Measurements from ENCODE around the gene MDK. TPM values are rescaled to one million over a fixed set of nuclear protein-coding genes. Genes with fewer than 3 reads are reported as not detected.

Gene MDK
- total and polyA plus RNA-seq, 4 donors: 2.3 to 41.8 (median 13.5) TPM

GRCh38 chr11:46390331-46391171 lies 9.1 kb downstream of the MDK start:
- 12% methylated on average over 49 of the region's 49 CpGs for WGBS
- no peak overlapping the region for H3K27ac ChIP-seq (ENCODE audit: low read depth in 1 of 2, low read length in 2 of 2)
- H3K4me1 ChIP-seq (ENCODE audit: control insufficient read depth in 4 of 4, insufficient read depth in 4 of 4, low read length in 3 of 4): peaks cover 20 to 37% (median 26%) of the 10 kb centered on the region in 4 donors
- DNase-seq (ENCODE audit: low spot score): no peak
- peak overlapping the region in 1 of 3 donors; percentile 54 for H3K4me3 ChIP-seq (ENCODE audit: low read depth in 1 of 3, low read length in 3 of 3)
- peaks cover 0 to 16% (median 8%) of the 10 kb centered on the region in 4 donors for H3K27me3 ChIP-seq (ENCODE audit: control insufficient read depth in 4 of 4, insufficient read depth in 4 of 4, low read length in 3 of 4)
- H3K36me3 ChIP-seq (ENCODE audit: control insufficient read depth in 4 of 4, insufficient read depth in 3 of 4, low read depth in 1 of 4, low read length in 3 of 4): no peaks in the 10 kb centered on the region
- H3K9me3 ChIP-seq (ENCODE audit: control insufficient read depth in 4 of 4, low read length in 3 of 4): no peaks in the 10 kb centered on the region
- TF ChIP-seq SP1 (IDR thresholded peaks at IDR 0.05) (no peak), JUND (IDR thresholded peaks at IDR 0.05) (no peak), NR2F2 (IDR thresholded peaks at IDR 0.05) (no peak), YY1 (IDR thresholded peaks at IDR 0.05) (no peak), RXRA (IDR thresholded peaks at IDR 0.05) (no peak), GABPA (IDR thresholded peaks at IDR 0.05 in 1 of 2, conservative IDR thresholded peaks at IDR 0.05 in 1 of 2) (no peak), ATF3 (IDR thresholded peaks at IDR 0.05) (no peak), CTCF (IDR thresholded peaks at IDR 0.05; ENCODE audit: low read depth, low read length, missing input control) (no peak)
- H3K9ac ChIP-seq (ENCODE audit: low read depth in 1 of 2, low read length in 2 of 2): no peak overlapping the region

GRCh38 chr11:46391186-46391577 lies 9.7 kb downstream of the MDK start:
- H3K9me3 ChIP-seq (ENCODE audit: control insufficient read depth in 4 of 4, low read length in 3 of 4): no peaks in the 10 kb centered on the region
- peaks cover 0 to 3% (median 0%) of the 10 kb centered on the region in 4 donors for H3K36me3 ChIP-seq (ENCODE audit: control insufficient read depth in 4 of 4, insufficient read depth in 3 of 4, low read depth in 1 of 4, low read length in 3 of 4)
- peaks cover 20 to 37% (median 26%) of the 10 kb centered on the region in 4 donors for H3K4me1 ChIP-seq (ENCODE audit: control insufficient read depth in 4 of 4, insufficient read depth in 4 of 4, low read length in 3 of 4)
- TF ChIP-seq ZBTB33 (IDR thresholded peaks at IDR 0.05) (no peak), JUND (IDR thresholded peaks at IDR 0.05) (no peak), YY1 (IDR thresholded peaks at IDR 0.05) (no peak), NR2F2 (IDR thresholded peaks at IDR 0.05) (no peak), HNF4G (IDR thresholded peaks at IDR 0.05) (no peak), SP1 (IDR thresholded peaks at IDR 0.05) (no peak), GABPA (IDR thresholded peaks at IDR 0.05 in 1 of 2, conservative IDR thresholded peaks at IDR 0.05 in 1 of 2) (no peak), RAD21 (IDR thresholded peaks at IDR 0.05) (no peak), TAF1 (conservative IDR thresholded peaks at IDR 0.05) (no peak), REST (IDR thresholded peaks at IDR 0.05) (no peak)
- 5% methylated on average over 31 of the region's 31 CpGs for WGBS
- no peak for DNase-seq (ENCODE audit: low spot score)
- H3K9ac ChIP-seq (ENCODE audit: low read depth in 1 of 2, low read length in 2 of 2): no peak overlapping the region
- H3K27me3 ChIP-seq (ENCODE audit: control insufficient read depth in 4 of 4, insufficient read depth in 4 of 4, low read length in 3 of 4): peaks cover 0 to 16% (median 8%) of the 10 kb centered on the region in 4 donors
- H3K27ac ChIP-seq (ENCODE audit: low read depth in 1 of 2, low read length in 2 of 2): no peak overlapping the region
- peak overlapping the region in 1 of 3 donors; percentile 54 for H3K4me3 ChIP-seq (ENCODE audit: low read depth in 1 of 3, low read length in 3 of 3)
